GM19240 (cell line): ENCODE data around the gene EAF2.
A peak's percentile ranks its signal among the peaks of the same experiment; 100 is the strongest.
"Not testable (repeated sequence)": the region's sequence is repeated elsewhere in the genome, so short reads cannot be mapped to it uniquely, and the experiment has no call there.

Experiments
- DNase-seq: peaks from one replicate; pipeline ENCODE4 v3.0.0; 2011; ENCODE audit warnings: low spot score; ENCODE audit not compliant: insufficient read length

EAF2 gene

DNA sequence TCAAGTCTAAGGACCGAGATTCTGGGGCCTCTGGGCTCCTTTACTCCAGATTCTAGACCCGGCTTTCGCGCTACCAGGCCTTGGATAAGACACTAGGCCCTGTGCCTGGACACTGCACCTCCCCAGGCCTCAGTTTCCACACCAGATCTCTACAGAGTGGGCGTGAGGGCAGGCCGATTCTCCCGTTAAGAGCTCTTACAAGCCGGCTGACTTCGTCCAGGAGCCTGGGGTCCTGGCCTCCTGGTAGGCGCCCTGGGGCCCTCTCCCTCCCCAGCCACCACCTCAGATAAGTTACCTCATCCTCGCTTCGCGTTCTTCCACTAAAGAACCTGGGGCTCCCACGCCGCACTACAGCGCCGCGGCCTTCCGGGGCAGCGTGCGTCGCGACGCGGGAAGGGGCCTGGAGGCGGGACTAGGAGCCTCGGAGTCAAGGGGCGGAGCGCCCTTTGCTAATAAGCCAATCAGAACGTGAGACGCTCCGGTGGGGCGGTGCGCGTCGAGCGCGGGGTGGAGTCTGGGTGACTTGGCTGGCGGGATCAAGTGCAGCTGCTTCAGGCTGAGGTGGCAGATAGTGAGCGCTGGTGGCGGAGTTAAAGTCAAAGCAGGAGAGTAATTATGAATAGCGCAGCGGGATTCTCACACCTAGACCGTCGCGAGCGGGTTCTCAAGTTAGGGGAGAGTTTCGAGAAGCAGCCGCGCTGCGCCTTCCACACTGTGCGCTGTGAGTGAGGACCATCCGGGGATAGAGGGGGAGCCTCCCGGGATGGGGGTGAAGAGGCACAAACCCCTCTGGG, at the start of gene EAF2, which contains the start of gene IQCB1:
Gene EAF2 (plus strand): TSS at position 539 of the 794 bp plus-strand sequence. CDS start 77 bp downstream, at position 616.
Gene IQCB1 (minus strand): TSS at position 390 of the 794 bp plus-strand sequence. CDS start 6,100 bp downstream, outside the sequence.
- DNase-seq: peak; percentile 84

DNA sequence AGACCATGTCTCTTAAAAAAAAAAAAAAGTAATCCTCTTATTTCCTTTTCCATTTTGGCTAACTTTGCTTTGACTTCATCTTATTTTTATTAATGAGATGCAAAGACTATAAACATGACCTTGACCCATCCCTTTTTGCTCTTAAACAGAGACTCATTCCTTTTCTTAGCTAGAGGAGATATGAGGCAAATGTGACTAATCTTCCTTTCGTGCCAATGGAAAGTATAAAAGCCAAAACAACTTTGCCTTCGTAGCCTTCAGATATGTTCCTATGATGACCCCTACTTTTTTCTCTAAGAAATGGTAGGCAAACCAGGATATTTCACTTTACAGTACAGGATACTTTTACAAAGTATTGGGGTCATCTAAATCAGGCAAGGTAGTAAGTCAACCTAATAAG, 48.5 kb upstream of the EAF2 start:
- no peak for DNase-seq

DNA sequence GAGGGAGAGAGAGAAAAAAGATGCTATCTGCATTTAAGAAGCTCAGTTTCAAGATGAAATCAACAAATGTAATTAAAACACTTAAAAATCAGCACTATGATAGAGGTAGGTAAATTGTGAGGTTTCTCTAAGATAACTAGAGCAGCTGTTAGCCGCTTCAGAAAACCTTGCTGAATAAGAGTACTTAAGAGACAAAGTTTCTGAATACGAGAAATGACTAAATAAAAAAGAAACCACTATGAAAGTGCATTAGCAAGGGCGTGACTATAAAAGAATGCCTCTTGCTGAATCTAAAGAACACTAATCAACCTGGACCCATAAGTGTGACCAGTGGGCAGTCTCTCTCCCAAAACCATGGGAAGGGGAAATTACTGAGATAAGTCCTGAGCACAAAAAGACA, 41.9 kb upstream of the EAF2 start:
- DNase-seq: no peak

DNA sequence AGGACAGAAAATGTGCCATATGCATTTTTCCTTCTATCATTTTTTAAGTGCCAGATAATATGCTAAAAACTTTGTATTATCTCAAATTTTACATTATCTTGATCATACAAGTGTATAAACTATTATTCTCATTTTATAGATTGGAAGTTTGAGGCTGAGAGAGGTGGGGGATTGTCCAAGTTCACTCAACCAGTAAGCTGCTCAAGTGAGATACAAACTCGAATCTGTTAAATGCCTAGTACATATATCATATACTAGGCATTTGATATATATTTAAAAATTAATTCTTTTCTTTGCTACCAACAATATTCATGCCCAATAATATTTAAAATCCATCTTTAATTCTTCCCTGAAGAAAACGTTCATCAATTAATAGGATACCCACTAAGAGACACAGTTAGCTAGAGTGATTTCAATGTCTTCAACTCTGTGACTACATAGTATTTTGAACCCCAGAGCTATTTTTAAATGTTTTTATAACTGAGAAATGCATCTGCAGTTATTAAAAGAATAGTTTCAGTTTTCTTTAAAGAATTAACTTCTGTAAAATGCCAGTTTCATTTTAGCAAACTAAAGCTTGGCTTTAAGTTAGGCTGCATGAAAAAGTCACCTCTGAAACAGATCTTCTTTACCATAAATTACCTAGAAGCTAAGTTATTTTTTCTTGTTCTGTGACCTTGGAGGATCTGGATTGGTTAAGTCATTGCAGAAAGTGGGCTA, 40.6 kb upstream of the EAF2 start:
- DNase-seq: no peak

DNA sequence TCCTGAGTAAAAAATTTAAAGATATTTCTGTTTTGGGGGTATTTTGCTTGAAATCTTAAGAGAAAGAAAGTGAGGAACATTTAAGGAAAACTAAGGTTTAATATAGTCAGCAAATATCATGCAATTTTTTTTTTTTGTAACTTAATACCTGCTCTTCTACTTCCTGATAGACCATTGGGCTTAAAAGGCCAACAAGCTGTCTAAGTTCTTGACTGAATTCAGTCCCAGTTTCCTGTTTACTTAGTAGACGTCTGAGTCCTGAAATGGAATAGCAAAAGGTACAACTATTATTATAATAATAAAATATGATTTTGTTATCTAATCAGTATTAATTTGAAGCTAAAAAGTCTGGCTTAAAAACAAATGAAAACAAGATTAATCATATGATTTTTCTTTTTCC, 38.0 kb upstream of the EAF2 start:
- DNase-seq: no peak

DNA sequence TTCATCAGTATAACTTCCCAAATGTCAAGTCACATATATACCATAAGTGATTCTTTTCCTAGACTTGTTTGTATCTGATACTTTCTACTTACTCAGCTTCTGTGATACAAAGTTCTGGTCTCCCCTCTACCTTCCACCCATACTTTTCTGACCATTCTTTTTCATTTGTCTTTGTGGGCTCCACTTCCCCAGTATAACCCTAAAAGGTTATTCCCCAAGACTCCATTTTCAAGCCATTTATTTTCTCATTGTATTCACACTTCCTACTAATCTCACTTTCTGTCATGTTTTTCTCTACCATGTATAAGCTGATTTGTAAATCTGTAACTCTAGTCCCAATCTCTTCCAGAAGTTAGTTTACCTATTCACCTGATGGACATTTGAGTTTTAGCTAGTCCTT, 34.1 kb upstream of the EAF2 start:
- DNase-seq: no peak

DNA sequence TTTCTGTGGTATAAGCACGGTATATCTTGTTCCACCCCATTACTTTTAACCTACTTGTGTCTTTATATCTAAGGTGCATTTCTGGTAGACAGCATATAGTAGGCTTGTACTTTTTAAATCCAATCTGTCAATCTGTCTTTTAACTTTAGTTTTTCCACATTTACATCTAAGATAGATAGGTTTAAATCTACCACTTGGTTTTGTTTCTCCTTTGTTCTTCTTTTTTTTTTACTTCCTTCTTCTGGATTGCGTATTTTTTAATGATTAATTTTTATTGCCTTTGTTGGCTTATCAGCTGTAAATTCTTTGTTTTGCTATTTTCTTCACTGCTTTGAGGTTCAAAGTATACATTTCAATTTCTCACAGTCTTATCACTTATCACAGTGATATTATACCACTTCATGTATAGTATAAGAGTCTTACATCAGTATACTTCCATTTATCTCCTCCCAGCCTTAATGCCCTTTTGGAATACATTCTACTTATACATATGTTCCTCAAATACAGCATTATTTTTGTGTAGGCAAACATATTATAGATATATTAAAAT, 31.2 kb upstream of the EAF2 start:
- DNase-seq: no peak

DNA sequence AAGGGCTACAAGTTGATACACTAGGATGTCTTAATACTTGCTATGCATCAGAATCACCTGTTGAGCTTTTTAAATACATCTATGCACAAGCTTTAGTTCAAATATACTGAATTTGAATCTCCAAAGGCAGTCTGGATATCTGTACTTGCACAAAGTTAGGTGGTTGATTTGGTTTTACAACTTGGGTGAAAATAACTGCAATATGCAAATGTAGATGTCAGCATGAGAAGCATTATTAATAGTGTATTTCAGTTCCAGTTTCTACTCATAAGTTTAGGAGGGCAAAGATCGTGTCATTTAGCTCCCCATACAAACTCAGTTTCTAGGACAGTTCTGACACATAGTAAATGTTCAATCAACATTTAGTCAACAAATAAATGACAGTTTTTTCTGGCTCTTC, 25.8 kb upstream of the EAF2 start:
- peak; percentile 2 for DNase-seq

DNA sequence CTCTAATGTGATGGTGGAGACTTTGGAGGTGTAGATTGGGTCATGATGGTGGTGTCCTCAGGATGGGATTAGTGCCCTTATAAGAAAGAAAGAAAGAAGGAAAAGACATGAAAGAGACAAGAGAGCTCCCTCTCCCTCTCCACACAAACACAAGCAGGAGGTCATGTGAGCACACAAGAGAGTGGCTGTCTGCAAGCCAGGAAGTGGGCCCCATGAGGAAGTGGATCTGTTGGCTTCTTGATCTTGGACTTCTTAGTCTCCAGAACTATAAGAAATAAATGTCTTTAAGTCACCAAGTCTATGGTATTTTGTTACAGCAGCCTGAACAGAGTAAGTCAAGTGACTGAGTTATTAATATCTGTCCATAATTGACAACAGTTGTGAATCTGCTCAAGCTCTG, 17.3 kb upstream of the EAF2 start:
- DNase-seq: no peak

DNA sequence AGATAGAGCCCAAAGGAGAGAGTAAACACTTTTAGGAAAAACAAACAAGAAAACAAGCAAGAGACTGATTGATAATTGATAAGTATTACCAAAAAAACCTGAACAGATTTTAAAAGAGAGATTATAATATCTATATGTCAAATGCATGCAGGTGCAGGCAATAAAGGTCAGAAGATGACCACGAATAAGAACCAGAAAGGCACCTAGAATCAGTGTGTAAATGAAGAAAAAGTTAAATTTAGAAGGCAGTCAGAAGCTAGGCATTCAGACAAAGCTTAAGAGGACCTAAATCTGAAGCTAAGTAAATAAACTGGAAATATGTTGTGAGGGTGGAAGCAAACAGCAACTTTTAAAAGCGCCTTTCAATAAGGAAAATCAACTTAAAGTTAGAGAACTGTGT, 16.4 kb upstream of the EAF2 start:
- DNase-seq: no peak

DNA sequence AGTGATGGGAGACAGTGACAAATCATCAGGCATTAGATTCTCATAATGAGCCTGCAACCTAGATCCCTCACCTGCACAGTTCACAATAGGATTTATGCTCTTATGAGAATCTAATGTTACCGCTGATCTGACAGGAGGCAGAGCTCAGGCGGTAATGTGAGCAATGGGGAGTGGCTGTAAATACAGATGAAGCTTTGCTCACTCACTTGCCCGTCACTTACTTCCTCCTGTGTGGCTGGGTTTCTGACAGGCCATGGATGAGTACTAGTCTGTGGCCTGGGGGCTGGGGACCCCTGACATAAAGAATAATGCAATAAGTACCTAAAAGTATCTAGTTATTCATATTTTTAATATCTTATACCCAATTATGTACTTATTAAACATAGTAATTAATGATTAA, 15.8 kb upstream of the EAF2 start:
- no peak for DNase-seq

DNA sequence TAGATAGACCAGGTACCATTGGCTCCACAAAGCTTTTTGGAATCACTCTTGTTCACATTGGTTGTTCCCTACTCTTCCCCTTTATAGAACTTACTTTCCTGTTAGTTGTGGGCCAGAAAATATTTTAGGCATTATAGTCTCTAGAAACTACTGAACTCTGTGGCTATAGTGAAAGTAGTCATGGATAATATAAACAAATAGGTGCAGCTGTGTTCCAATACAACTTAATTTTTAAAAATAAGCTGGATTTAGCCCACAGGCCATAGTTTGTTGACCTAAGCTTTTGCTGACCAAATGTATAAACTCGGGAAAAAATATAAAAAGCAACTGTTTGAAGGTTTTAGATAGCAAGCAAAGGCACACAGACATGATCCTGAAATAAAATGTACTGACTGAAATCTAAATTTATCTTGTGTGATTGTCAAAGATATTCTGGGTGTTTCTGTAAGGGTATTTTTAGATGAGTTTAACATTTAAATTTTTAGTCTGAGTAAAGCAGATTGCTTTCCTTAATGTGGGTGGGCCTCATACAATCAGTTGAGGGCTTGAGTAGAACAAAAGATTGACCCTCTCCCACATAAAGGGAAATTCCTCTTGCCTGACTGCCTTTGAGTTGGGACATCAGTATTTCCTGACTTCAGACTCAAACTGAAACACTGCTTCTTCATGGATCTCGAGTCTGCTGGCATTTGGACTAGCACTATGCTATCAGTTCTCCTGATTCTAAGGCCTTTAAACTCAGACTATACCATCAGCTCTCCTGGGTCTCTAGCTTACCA, 13.4 kb upstream of the EAF2 start:
- DNase-seq: no peak

DNA sequence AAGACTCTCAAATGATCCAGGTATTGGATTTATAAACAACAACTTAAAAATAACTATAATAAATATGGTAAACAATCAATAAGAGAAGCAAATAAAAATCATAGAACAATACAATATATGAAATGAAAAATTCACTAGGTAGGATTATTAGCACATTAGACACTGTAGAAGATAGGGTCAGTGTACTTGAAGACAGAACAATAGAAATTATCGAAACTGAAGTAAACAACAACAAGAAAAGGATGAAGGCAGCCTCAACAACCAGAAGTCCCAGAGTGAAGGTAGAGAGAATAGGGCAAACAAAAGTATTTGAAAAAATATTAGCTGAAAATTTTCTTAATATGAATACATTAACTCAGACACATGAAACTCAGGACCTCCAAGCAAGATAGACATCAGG, 12.0 kb upstream of the EAF2 start:
- no peak for DNase-seq

DNA sequence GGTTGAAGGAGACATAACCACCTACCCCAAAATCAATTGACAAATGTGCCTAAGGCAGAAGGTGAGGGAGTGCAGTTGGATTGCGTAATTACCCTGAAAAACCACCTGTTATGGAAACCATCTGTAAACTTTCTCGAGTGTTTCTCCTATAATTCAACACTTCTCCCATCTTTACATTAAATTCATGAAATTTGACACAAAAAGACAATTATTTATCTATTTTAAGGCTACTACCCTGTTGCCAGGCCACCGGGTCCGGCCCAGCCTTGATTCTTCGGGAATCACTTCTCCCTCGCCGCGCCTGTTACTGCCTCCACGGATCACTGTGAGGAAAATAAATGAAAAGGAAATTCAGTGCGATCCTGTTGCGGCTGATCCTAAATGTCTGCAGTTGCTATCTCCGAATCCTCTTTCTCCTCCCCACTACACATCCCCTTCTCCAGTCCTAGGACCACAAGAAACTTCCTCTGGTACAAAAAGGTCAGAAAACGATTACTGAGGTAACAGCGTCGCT, 795 bp upstream of the EAF2 start:
- DNase-seq: no peak

DNA sequence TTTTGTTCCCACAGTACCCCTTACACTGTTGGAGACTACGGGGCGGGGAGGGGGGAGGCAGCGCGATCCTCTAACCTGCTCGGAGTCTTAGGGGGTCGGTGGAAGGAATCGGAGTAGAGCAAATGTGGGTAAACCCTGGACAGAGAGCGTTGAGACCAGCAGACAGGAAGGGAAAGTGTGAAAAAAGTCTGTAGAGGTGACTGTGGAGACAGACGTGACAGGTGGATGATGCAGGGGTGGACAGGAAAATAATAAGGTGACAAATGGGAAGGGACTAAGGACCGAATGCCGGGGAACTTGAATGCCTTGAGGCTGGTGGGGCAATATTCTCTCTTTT, 424 bp downstream of the EAF2 start:
- DNase-seq: no peak

DNA sequence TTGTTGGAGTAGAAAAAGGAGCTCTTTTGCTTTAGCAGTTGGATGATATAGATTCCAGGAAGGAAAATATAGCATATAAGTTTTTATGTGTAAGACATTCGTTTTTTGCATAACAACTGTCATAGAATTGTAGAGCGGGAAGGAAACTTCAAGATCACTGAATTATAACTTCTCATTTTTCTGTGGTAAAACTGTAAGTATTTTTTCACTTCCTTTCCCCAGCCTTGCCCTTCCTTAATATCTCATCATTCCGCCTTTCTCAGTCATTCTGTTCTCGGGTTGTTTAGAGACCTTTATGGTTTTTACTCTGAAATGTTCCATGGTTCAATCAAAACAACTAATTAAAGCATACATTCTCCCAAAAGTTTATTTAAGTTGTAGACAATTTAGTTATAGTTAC, 1.1 kb downstream of the EAF2 start:
- DNase-seq: no peak

DNA sequence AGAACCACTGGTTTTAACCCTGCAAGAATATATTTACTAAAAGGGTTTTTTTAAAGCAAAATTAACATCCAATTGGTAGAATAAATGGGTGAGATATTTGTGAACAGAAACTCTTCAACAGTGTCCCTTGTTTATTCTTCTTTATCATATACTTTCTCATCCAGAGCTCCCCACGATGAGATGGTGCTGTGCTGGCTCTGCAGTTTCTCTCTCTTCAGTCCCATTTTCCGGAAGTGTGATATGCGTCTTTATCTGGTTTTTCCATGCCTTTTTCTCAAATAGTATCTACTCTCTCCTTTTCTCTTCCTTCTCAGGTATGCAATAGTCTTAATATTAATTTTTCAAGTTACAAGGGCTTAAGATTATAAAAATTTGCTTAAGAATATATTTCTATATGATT, 1.5 kb downstream of the EAF2 start:
- DNase-seq: no peak

DNA sequence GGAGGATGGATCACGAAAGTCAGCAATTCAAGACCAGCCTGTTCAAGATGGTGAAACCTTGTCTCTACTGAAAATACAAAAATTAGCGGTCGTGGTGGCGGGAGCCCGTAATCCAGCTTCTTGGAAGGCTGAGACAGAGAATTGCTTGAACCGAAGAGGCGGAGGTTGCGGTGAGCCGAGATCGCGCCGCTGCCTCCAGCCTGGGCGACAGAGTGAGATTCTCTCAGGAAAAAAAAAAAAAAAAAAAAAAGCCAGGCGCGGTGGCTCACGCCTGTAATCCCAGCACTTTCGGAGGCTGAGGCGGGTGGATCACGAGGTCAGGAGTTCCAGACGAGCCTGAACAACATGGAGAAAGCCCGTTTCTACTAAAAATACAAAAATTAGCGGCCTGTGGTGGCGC, 5.0 kb downstream of the EAF2 start:
- DNase-seq: no peak

DNA sequence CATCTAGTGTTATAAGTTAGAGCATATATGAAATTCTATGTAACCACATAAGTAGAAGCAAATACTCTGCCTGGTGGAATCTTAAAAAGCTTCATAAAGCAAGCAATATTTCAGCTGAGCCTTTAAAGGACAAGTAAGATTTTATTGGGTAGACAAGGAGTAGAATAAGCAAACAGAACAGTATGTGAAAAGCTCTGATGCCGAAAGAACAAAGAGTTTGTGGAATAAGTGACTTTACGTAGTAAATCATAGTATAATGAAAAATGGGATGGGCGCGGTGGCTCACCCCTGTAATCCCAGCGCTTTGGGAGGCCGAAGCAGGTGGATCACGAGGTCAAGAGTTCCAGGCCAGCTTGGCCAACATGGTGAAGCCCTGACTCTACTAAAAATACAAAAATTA, 9.9 kb downstream of the EAF2 start:
- no peak for DNase-seq

DNA sequence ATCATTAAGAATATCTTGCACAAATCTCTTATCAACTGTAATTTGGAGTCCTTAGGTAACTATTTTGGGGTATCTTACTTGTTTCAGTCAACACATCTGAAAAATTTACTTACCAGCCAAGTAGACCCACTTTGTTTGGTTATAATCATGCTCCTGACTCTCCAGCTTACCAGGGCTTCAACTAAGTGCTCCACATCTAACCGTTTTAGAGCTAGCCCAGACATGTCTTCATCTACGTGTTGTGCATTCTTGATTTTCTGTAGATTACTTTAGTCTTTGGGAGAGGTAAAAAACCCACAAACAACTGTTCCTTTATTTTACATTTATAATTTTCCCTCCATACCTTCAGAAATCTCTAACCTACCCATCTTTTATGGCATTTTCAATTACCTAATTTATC, 17.2 kb downstream of the EAF2 start:
- no peak for DNase-seq

DNA sequence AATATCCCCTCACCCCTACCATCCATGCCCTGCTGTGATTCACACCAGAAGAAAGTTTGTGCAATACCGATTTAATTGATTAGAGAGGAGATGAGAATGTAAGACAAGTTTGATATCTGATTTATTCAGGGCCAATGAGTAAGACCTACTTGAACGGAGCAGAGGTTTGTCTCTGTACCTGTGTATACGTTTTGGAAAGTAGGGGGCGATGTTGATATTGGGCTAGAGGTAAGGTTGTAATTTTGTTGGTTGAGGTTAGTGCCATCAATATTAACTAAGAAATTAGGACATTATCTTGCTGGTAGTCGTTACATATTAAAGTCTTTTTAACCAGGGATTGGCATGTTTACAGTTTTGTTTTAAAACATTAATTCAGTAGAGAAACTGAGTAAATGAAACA, 20.5 kb downstream of the EAF2 start:
- no peak for DNase-seq

DNA sequence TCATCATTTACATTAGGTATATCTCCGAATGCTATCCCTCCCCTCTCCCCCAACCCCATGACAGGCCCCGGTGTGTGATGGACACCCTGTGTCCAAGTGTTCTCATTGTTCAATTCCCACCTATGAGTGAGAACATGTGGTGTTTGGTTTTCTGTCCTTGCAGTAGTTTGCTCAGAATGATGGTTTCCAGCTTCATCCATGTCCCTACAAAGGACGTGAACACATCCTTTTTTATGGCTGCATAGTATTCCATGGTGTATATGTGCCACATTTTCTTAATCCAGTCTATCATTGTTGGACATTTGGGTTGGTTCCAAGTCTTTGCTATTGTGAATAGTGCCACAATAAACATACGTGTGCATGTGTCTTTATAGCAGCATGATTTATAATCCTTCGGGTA, 22.8 kb downstream of the EAF2 start:
- DNase-seq: not testable (repeated sequence)
